Body of pancreas (tissue), 4 donors: ENCODE measurements around the gene PGRMC1. TPM values are rescaled to one million over a fixed set of nuclear protein-coding genes. Genes with fewer than 3 reads are reported as not detected.
A peak's percentile ranks its signal among the peaks of the same experiment; 100 is the strongest.

Experiments
- ATAC-seq: fragments of 150-250 bp; one replicate; pipeline ENCODE4 v1.9.1; 2016
- DNase-seq, 4 donors: peaks; one replicate each; pipeline ENCODE4 v3.0.0-alpha.2; 2019
- H3K27ac ChIP-seq, 4 donors: fragments of 200-600 bp; sonication (generic); 1 replicate in 3 of 4; 2 replicates in 1 of 4; pipeline versions ENCODE4 v1.5.1 to v1.6.1; 2016 to 2019; ENCODE audit warnings: mild to moderate bottlenecking in 1 of 4, mixed read lengths in 1 of 4, moderate library complexity in 1 of 4
- H3K27me3 ChIP-seq, 2 donors: fragments of 200-600 bp; sonication (generic); one replicate each; pipeline ENCODE4 v1.6.0; 2016; ENCODE audit warnings: mild to moderate bottlenecking in 1 of 2
- H3K36me3 ChIP-seq, 2 donors: fragments of 200-600 bp; sonication (generic); replicated peaks in 1 of 2; 2 replicates each; pipeline ENCODE4 v1.5.1; 2016; ENCODE audit warnings: low read depth in 2 of 2; ENCODE audit not compliant: insufficient read depth in 1 of 2
- H3K4me1 ChIP-seq: fragments of 200-600 bp; sonication (generic); one replicate; pipeline ENCODE4 v1.6.0; 2016
- H3K4me3 ChIP-seq, 2 donors: fragments of 200-600 bp; sonication (generic); 1 replicate in 1 of 2; 2 replicates in 1 of 2; pipeline ENCODE4 v1.5.1; 2016 to 2019
- H3K9me3 ChIP-seq, 3 donors: fragments of 200-600 bp; sonication (generic); 1 replicate in 2 of 3; 2 replicates in 1 of 3; pipeline ENCODE4 v1.5.1; 2016
- CTCF ChIP-seq, 7 experiments: fragments of 450-650 bp in 4 of 7; fragments of 200-600 bp in 3 of 7; sonication (generic) in 3 of 7; IDR thresholded peaks; one replicate each; pipeline ENCODE4 v1.5.1; 2016 to 2019; ENCODE audit warnings: antibody characterized with exemption in 7 of 7
- POLR2A ChIP-seq, 3 donors: fragments of 450-650 bp; IDR thresholded peaks; one replicate each; pipeline ENCODE4 v1.6.1; 2016; ENCODE audit warnings: antibody characterized with exemption in 3 of 3, mild to moderate bottlenecking in 2 of 3
- WGBS, 2 donors: methylation state at CpG; one replicate each; pipeline ENCODE4 v1.1.5; 2017; 5-methylcytosine and 5-hydroxymethylcytosine counted together
- intact Hi-C: fragments of 100-400 bp; cut with DNase I; formaldehyde crosslinking; loops from one replicate; pipeline ENCODE4 v1.15.1; 2023
- total RNA-seq, 2 donors: library from RNA; depleted of rRNA; stranded (reverse); fragments of >200 nt; gene quantifications; one replicate each; pipeline ENCODE4 v1.1.0, GENCODE V29; 2016

The PGRMC1 gene
- total RNA-seq, 2 donors from 2014 or later, result 42.5 to 45.8 TPM

- ATAC-seq, result no peak
- 100% methylated on average over 1 of the region's 1 CpG for WGBS, 2 donors
- DNase-seq, result no peak
- Histone ChIP-seq H3K4me1 (no peaks in the 10 kb centered on the region), H3K9me3 (no peaks in the 10 kb centered on the region), H3K4me3 (no peak overlapping the region), H3K27me3 (no peaks in the 10 kb centered on the region), H3K36me3 (no peaks in the 10 kb centered on the region), H3K27ac (no peak overlapping the region)
- intact Hi-C loops, result no loop called here
- TF ChIP-seq CTCF (IDR thresholded peaks at IDR 0.05) (no peak), POLR2A (IDR thresholded peaks at IDR 0.05) (no peak)
These were observed 4.1 kb upstream of the PGRMC1 start for GRCh38 chrX:119231936-119232445.

DNA sequence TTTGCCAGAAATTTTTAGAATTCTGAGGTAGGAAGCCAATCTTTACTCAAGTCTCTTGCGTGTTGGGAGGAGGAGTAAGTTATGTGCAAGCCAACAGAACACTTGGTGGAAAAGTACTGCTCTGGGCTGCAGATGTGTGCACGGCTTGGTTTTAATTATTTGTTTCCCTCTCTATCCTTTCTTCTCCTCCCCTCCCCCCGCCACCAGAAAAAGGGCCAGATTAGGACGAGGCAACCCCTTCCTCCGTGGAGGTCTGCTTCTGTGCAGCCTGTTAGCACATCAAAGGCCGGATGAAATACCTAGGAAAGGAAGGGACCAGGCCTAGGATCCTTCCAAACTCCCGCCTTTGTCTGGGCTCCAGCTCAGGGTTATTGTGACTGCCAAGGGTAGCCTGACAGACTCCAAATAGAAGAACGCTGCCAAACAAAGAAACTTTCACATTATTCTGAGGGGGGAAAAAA lies 1.0 kb upstream of the PGRMC1 start:
- no peak overlapping the region for H3K4me3 ChIP-seq
- H3K27me3 ChIP-seq, result no peaks in the 10 kb centered on the region
- no peaks in the 10 kb centered on the region for H3K36me3 ChIP-seq
- DNase-seq (peak in 1 of 4 donors; percentile 10), ATAC-seq (no peak)
- no peaks in the 10 kb centered on the region for H3K9me3 ChIP-seq
- H3K27ac ChIP-seq, result no peak overlapping the region
- intact Hi-C loops, result no loop called here
- H3K4me1 ChIP-seq, result peaks cover 18% of the 10 kb centered on the region
- 78 to 81% methylated on average over 6 to 7 of the region's 8 CpGs for WGBS, 2 donors
- no peak for TF ChIP-seq CTCF (IDR thresholded peaks at IDR 0.05)
- TF ChIP-seq POLR2A (IDR thresholded peaks at IDR 0.05), result no peak

DNA sequence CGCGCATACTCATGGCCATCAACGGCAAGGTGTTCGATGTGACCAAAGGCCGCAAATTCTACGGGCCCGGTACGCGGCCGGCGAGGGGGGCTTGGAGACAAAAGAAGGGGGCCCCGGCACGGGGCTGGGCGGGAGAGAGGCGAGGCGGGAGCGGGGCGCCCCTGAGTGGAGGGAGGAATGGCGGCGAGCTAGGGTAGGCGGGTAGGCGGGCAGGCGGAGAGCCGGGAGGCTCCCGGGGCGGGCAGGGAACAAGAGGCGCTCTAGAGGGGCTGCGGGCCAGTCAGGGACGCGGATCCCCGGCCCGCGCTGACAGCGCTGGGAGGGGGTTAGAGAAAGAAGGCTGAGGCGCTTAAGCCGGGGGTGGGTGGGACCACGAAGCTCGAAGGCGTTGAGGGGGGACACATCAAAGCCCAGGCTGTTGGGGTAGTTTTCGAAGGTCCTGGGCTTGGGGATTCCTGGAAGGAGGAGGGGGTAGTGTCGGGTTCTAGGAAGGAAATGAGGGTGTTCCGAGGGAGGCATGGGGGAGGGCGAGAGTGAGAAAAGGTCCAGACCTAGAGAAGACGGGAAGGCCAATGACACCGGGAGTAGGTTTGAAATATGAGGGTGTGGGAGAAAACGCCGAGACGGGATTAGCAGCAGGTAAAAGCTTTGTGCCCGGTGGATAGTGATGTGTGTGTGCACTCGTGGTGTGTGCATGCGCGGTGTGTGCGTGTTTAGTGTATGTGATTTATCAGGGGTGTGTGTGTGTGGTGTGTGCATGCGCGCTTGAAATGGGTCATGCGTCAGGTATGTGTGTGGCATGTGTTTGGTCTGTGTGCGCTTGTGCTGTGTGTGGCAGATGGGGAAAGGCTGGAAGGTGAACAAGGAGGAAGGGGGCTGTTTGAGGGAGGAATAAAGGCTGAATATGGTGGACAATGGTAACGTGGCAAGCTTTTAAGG lies 807 bp downstream of the PGRMC1 start:
- intact Hi-C loops, result no loop called here
- WGBS, 2 donors, result 0 to 1% methylated on average over 40 to 41 of the region's 58 CpGs
- peak; percentile 39 to 62 (median 59) for DNase-seq

DNA sequence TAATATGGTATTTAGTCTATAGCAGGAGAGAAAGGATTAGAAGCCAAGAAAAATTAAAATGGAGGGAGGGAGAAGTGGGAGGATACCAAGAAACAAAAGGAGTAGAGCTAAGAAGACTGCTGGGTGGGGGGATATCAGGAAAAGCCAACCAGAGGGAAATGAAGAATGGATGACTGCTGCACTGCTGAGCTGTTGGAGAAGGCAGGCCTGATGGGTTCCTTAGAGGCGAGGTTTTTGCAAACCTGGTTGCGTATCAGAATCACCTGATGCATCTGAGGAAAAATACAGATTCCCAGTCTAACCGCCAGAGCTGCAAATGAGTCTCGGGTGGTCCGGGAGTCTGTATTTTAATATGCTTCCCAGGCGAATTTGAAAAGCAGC lies 1.5 kb downstream of the PGRMC1 start:
- Histone ChIP-seq H3K4me3 (no peak overlapping the region), H3K4me1 (peaks cover 30% of the 10 kb centered on the region), H3K9me3 (no peaks in the 10 kb centered on the region), H3K36me3 (no peaks in the 10 kb centered on the region), H3K27me3 (no peaks in the 10 kb centered on the region), H3K27ac (peak overlapping the region in 1 of 4 donors; percentile 74)
- intact Hi-C loops, result no loop called here
- ATAC-seq (no peak), DNase-seq (no peak)
- TF ChIP-seq POLR2A (IDR thresholded peaks at IDR 0.05) (no peak), CTCF (IDR thresholded peaks at IDR 0.05) (no peak)
- 40 to 47% methylated on average over 4 to 6 of the region's 6 CpGs for WGBS, 2 donors

More for the DNA sequence above, 807 bp downstream of the PGRMC1 start:
- peaks cover 30% of the 10 kb centered on the region for H3K4me1 ChIP-seq
- TF ChIP-seq CTCF (IDR thresholded peaks at IDR 0.05) (no peak), POLR2A (IDR thresholded peaks at IDR 0.05) (peak in 2 of 3 donors; percentile 43 to 44)
- H3K36me3 ChIP-seq, result no peaks in the 10 kb centered on the region
- peak overlapping the region; percentile 57 to 88 (median 72) for H3K27ac ChIP-seq
- ATAC-seq, result peak; percentile 58
- H3K9me3 ChIP-seq, result no peaks in the 10 kb centered on the region
- H3K27me3 ChIP-seq, result no peaks in the 10 kb centered on the region
- H3K4me3 ChIP-seq, result peak overlapping the region; percentile 38 to 81
